Body of pancreas (tissue), 4 donors: ENCODE data around the gene PTGR2.

Experiments
- POLR2A ChIP-seq, 3 donors: fragments of 450-650 bp; IDR thresholded peaks; one replicate each; pipeline ENCODE4 v1.6.1; 2016; ENCODE audit warnings: antibody characterized with exemption in 3 of 3, mild to moderate bottlenecking in 2 of 3
- TF ChIP-seq, protein P1 (sequence below), 7 experiments: fragments of 450-650 bp in 4 of 7; fragments of 200-600 bp in 3 of 7; sonication (generic) in 3 of 7; IDR thresholded peaks; one replicate each; pipeline ENCODE4 v1.5.1; 2016 to 2019; ENCODE audit warnings: antibody characterized with exemption in 7 of 7

DNA sequence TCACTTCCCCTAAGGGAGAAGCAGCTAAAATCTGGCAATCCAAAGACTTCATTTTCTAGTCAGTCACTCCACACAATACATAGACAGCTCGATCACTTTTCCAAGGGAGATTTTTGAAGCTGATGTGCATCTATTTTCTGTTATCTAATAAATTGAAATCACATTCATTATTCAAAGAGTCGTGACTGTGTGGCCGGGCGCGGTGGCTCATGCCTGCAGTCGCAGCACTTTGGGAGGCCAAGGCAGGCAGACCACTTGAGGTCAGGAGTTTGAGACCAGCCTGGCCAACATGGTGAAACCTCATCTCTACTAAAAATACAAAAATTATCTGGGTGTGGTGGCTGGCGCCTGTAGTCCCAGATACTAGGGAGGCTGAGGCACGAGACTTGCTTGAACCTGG, 27.1 kb upstream of the PTGR2 start:
- TF ChIP-seq, protein P1, sequence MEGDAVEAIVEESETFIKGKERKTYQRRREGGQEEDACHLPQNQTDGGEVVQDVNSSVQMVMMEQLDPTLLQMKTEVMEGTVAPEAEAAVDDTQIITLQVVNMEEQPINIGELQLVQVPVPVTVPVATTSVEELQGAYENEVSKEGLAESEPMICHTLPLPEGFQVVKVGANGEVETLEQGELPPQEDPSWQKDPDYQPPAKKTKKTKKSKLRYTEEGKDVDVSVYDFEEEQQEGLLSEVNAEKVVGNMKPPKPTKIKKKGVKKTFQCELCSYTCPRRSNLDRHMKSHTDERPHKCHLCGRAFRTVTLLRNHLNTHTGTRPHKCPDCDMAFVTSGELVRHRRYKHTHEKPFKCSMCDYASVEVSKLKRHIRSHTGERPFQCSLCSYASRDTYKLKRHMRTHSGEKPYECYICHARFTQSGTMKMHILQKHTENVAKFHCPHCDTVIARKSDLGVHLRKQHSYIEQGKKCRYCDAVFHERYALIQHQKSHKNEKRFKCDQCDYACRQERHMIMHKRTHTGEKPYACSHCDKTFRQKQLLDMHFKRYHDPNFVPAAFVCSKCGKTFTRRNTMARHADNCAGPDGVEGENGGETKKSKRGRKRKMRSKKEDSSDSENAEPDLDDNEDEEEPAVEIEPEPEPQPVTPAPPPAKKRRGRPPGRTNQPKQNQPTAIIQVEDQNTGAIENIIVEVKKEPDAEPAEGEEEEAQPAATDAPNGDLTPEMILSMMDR (IDR thresholded peaks at IDR 0.05) = no peak
- no peak for TF ChIP-seq POLR2A (IDR thresholded peaks at IDR 0.05)
